Right lung (tissue), 5 donors: ENCODE measurements around the gene TMEM170B. TPM values are rescaled to one million over a fixed set of nuclear protein-coding genes. Genes with fewer than 3 reads are reported as not detected.

Experiments
- DNase-seq, 2 donors: peaks; one replicate each; pipeline ENCODE4 v3.0.0-alpha.2; 2013
- polyA plus RNA-seq, 5 donors: library from polyadenylated mRNA; unstranded; fragments of 120-200 nt; gene quantifications; one replicate each; pipeline versions ENCODE4 v1.2.1 to v1.2.3, GENCODE V29; 2013; ENCODE audit warnings: inconsistent platforms in 1 of 5, low replicate concordance in 1 of 5; ENCODE audit not compliant: insufficient read length in 5 of 5, insufficient read depth in 1 of 5

The TMEM170B gene
- polyA plus RNA-seq, 5 donors = 4.1 to 6.3 (median 5.7) TPM

- DNase-seq = no peak
Observed at GRCh38 chr6:11614534-11615213, 77.1 kb downstream of the TMEM170B start.

- no peak for DNase-seq
Observed at GRCh38 chr6:11615214-11615602, 77.7 kb downstream of the TMEM170B start.

- no peak for DNase-seq
Observed at GRCh38 chr6:11616200-11616611, 78.7 kb downstream of the TMEM170B start.

GRCh38 chr6:11618533-11618932, 81.0 kb downstream of the TMEM170B start:
- DNase-seq = no peak

GRCh38 chr6:11621119-11621518, 83.6 kb downstream of the TMEM170B start:
- DNase-seq = no peak

GRCh38 chr6:11622156-11622555, 84.6 kb downstream of the TMEM170B start:
- no peak for DNase-seq

- DNase-seq = no peak
Observed at GRCh38 chr6:11623272-11623671, 85.7 kb downstream of the TMEM170B start.

GRCh38 chr6:11625302-11625701, 87.8 kb downstream of the TMEM170B start:
- no peak for DNase-seq

- DNase-seq = no peak
Observed at GRCh38 chr6:11626356-11626755, 88.8 kb downstream of the TMEM170B start.

- no peak for DNase-seq
Observed at GRCh38 chr6:11628562-11628961, 91.0 kb downstream of the TMEM170B start.

GRCh38 chr6:11631008-11631407, 93.5 kb downstream of the TMEM170B start:
- no peak for DNase-seq

- no peak for DNase-seq
Observed at GRCh38 chr6:11631539-11631938, 94.0 kb downstream of the TMEM170B start.

GRCh38 chr6:11632231-11632630, 94.7 kb downstream of the TMEM170B start:
- no peak for DNase-seq

GRCh38 chr6:11632795-11633511, 95.4 kb downstream of the TMEM170B start:
- no peak for DNase-seq

Other genes with a start within 250 kb of the TMEM170B start
- 1 to 10 TPM in 3 of 5 donors, under 1 TPM in 2; 0.87 to 2.1 (median 1.2) TPM for gene ADTRP, start 241.1 kb downstream of the TMEM170B start, polyA plus RNA-seq